Hepatic stellate cell (primary cell): Measurements from ENCODE around the gene PRDM12.

Source experiments
- DNase-seq: peaks from one replicate; pipeline ENCODE4 v3.0.0; 2011; ENCODE audit warnings: low spot score

Gene PRDM12

DNA sequence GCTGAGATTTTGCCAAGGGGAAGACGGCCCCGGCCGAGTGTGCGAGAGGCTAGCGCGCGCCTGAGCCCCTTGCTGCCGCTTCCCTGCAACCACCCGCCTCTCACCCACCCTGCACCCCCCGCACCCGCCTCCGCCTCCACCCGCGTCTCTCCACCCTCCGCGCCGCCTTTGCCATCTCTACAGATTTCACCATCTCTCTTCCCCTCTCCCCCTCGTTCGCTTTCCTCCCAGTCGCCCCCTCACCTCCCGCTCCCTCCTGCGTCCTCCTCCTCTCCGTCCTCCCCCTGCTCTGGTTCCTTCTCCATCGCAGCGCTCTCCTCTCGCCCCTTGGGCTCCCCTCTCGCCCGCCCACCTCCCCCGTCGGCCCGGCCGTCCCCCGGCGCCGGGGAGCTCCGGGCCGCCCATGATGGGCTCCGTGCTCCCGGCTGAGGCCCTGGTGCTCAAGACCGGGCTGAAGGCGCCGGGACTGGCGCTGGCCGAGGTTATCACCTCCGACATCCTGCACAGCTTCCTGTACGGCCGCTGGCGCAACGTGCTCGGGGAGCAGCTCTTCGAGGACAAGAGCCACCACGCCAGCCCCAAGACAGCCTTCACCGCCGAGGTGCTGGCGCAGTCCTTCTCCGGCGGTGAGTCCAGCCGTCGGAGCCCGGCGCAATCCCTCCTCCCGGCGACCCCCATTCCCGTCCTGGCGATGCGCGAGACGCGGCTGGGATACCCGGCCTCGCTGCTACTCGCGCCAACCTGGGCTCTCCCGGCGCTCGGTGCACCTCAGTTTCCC lies at the start of gene PRDM12:
PRDM12 (plus strand) TSS at position 344 of the 778 bp plus-strand sequence; CDS start at position 404, 60 bp downstream.
- DNase-seq, result no peak

DNA sequence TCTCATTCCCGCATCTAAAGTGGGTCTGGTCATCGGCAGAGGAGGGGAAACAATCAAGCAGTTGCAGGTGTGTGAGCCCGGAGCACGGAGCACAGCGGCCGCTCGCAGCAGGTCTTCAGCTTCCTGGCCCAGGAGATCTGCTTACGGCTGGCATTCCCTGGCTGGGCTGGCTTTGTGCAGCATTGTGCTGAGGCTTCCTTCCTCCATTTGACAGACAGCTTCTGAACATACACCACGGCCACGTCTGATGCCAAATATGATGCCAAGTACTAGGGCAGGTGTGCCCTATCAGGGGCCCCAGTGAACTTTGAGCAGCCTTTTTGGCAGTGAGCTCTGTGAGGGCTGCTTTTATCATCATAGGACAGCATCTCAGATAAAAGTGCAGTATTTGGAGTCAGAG lies 47.9 kb upstream of the PRDM12 start:
- DNase-seq, result no peak

DNA sequence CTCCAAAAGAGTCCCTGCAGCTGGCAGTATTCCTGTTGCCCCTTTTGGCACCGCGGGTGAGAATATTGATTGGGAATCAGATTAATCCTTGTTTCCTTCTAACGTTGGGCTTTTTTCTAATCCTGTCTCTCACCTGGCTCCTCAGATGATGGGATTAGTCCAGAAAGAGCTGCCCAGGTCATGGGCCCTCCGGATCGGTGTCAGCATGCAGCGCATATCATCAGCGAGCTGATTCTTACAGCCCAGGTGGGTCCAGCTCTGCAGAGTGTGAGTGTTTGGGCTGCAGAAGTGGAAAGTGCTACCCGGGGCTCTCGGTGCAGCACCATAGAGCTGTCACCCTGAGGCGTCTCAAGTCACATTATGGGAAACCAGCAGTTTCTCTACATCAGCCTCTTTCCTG lies 40.9 kb upstream of the PRDM12 start:
- no peak for DNase-seq

DNA sequence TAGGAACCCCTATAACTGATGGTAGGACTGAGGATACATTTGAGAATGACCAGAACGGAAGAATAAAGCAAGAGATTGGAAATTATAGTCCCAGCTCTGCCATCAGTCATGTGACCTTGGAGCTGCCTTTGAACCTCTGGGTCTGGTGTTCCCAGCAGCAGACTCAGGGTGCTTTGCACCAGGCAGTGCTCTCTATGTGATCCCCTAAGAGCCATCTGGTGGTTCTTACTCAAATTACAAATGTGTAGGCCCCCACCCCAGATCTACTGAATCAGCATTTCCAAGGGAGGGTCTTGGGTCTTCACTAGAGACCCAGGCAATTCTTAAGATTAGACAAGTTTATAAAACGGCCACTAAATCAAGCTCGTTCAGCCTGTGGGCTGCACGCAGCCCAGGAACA lies 40.2 kb upstream of the PRDM12 start:
- no peak for DNase-seq

- DNase-seq, result no peak
Measured at GRCh38 chr9:130626249-130626996, 38.0 kb upstream of the PRDM12 start.

DNA sequence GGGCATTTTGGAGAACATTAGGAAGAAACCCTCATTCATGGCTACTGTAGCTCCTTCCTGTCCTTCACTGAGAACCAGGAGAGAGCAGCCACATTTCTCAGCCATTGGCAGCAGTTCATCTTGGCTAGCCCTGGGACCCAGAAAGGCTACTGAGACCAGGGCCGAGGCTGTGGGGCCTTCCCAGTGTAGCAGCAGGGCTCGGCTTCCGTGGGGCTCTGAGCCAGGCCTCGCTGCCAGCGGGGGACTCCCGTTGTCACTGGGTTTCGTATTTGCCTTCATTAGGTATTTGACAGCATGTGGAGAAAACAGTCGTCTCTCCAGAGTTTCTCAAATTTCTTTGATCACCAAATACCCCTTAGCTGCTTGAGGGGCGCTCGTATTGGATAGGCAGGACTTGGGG lies 37.3 kb upstream of the PRDM12 start:
- no peak for DNase-seq

DNA sequence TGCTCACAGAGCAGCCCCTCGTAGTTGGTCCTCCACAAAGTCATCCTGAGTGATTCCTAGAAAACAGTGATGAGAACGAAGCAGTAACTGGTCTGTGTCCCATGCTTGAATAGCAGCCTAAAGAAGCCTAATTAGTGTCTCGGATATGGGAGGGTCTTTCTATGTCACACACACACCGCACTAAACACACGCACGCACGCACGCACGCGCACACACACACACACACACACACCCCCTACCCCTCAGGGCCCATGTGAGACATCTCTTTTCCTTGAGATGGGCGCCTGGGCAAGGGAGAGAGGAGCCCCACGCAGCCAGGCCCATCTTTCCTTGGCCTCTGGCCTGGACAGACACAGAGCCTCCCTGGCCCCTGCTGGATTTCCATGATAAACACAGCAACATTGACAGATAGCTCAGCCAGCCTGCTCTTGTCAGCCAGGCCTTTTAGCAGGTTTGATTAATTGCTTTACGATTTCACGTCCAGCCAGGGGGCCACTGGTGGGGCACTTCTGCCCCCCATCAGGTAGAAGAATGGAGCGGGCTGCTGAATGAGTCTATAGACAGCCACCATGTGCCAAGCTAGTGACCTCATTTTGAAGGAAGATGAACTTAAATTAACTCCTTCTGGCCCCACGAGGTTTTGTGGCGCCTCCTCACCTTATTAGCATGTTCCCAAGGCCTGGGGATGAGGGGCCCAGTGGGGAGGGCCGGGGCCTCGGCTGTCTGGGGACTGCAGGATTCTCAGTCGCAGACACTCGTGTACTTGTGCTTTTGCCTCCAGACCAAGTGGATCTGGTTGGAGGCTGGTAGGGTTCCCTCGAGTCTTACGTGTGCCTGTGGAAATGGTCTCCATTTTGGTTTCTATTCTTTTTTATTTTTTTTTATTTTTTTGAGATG lies 36.2 kb upstream of the PRDM12 start:
- no peak for DNase-seq

DNA sequence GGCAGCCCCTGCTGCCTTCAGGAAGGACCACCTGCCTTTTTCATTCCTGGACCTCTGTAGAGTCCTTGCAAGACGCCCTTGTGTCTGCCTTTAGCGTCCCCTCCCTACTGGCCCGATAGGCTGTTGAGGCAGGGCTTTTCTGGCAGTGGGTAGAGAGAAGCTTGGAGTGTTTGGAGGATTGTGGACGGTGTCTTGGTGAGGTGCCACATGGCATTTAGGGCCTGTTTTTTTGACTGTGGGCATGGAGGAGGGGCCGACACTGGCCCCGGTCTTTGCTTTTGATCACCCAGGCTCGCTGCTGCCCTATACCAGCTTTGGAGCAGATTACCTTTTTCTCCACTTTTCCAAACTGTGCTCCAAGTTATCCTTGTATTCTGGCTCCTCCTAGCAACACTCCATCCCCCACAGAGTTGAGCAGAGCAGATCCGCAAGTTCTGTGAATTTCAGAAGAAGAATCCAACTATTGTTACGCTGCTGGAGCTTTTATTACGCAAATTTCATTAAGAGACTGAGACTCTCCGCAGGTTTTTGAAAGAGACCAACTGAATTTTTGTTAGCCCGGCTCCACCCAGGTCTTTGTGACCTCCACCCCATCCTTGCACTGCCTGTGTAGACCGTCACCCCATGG lies 34.8 kb upstream of the PRDM12 start:
- DNase-seq, result no peak

DNA sequence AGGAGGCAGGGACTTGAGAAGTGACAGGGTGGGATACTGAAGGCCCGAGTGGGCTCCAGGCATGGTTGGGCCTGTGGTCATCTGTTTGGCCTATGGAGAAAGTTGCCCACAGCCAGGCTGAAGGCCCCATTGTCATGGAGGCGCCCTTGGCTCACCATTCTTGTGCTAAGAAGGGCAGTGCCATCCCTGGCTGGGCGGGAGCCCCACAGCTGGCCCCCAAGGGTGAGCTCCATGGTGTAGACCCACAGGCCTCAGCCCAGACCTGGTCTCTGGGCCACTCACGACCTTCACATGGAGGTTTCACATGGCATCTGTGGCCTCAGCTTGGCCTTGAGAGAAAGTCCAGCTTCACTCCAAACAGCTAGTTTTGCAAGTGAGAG lies 34.3 kb upstream of the PRDM12 start:
- no peak for DNase-seq

DNA sequence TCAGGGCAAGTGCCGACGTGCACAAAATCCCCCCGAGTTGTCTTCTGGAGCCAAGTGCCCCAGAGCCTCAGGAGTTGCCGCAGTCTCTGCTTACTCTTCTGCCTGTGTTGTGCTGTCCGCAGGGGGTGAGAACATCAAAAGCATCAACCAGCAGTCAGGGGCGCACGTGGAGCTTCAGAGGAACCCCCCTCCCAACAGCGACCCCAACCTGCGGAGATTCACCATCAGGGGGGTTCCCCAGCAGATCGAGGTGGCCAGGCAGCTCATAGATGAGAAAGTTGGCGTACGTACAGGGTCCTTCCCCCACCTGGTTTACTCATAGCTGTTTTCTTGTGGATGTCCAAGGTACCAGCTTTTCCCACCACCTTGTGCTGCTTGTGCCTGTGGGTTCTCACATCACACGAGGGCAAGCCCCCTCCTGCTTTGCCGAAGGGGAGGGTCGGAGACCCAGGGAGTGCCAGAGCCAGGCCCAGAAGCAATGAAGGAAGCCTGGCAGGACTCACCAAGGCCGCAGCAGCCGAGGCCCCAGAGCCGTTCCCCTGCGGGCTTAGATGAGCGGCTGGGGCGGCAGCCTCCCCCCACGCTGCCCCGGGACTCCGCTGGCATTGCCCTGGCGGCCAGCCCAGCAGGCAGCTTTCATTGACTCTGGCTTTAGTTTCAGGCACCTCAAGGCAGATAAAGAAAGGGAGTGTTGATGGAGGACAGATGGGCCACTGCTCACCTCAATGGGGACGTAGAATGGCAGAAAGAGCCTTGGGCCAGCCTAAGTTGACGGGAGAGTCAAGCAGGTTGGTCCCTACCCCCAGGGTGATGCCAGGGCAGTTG lies 33.7 kb upstream of the PRDM12 start:
- no peak for DNase-seq

- no peak for DNase-seq
Measured at GRCh38 chr9:130631331-130632080, 32.9 kb upstream of the PRDM12 start.

DNA sequence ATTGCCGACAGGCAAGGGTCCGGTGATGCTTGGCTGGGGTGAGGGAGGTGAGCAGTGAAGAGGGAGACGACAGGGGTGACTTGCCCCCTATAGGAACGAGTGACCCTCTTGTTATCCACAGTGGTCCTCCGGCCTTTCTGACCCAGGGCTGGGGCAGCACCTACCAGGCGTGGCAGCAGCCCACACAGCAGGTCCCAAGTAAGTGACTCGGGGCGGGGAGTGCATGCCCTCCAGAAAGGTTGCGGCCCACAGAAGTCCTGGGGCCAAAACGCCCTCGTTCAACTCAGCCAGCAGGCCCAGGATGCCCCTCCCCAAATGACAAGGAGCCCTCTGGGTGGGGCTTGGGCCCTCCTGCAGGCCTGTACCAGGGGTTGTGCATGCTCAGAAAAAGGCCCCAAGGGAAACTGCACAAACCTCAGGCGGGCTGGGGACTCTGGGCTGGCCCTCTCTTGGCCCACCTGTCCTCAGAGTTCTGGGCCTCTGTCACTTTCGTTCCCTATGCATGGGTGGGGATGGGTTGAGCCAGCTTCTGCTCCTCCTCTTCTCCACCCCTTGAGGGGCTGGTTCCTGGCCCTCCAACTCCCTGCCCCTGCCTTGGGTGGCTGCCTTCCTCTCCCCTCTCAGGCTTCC lies 32.2 kb upstream of the PRDM12 start:
- no peak for DNase-seq

- DNase-seq, result no peak
Measured at GRCh38 chr9:130632841-130633240, 31.6 kb upstream of the PRDM12 start.

GRCh38 chr9:130633336-130634190 lies 30.8 kb upstream of the PRDM12 start:
- no peak for DNase-seq

GRCh38 chr9:130634191-130634768 lies 30.1 kb upstream of the PRDM12 start:
- DNase-seq, result no peak

GRCh38 chr9:130634801-130635200 lies 29.6 kb upstream of the PRDM12 start:
- DNase-seq, result no peak

GRCh38 chr9:130635306-130635705 lies 29.1 kb upstream of the PRDM12 start:
- DNase-seq, result no peak
